ENCODE data around the gene SIL1. TPM values are rescaled to one million over a fixed set of nuclear protein-coding genes. Genes with fewer than 3 reads are reported as not detected.
A peak's percentile ranks its signal among the peaks of the same experiment; 100 is the strongest.
"Not testable (repeated sequence)": the region's sequence is repeated elsewhere in the genome, so short reads cannot be mapped to it uniquely, and the experiment has no call there.

Gene SIL1
- total RNA-seq, 4 donors from 2014 or later: 28.6 to 48.1 (median 36.5) TPM

GRCh38 chr5:139075066-139076050 is 122.8 kb downstream of the SIL1 start:
- WGBS, 2 donors (ENCODE audit: low coverage in 1 of 2): 60 to 81% methylated on average over 5 to 8 of the region's 8 CpGs

GRCh38 chr5:139073956-139074355 is 124.2 kb downstream of the SIL1 start:
- not testable (repeated sequence) for H3K4me3 ChIP-seq, H3K27ac ChIP-seq, ATAC-seq, H3K36me3 ChIP-seq, H3K27me3 ChIP-seq, H3K9me3 ChIP-seq
- H3K4me1 ChIP-seq: peaks cover 0 to 13% (median 0%) of the 10 kb centered on the region in 3 donors
- WGBS, 2 donors (ENCODE audit: low coverage in 1 of 2): 100% methylated on average over 2 of the region's 2 CpGs; no CpG with 5 or more reads in 1 of the 2 donors

More at GRCh38 chr5:139075066-139076050, 122.8 kb downstream of the SIL1 start:
- Histone ChIP-seq H3K4me3 (no peak overlapping the region), H3K27me3 (no peaks in the 10 kb centered on the region), H3K9me3 (no peaks in the 10 kb centered on the region), H3K36me3 (no peaks in the 10 kb centered on the region), H3K4me1 (peaks cover 0 to 17% (median 0%) of the 10 kb centered on the region in 3 donors), H3K27ac (no peak overlapping the region)
- TF ChIP-seq POLR2A (IDR thresholded peaks at IDR 0.05) (no peak), EP300 (IDR thresholded peaks at IDR 0.05) (no peak), POLR2AphosphoS5 (IDR thresholded peaks at IDR 0.05) (no peak), CTCF (IDR thresholded peaks at IDR 0.05) (no peak)
- ATAC-seq: peak; percentile 63

- TF ChIP-seq EP300 (IDR thresholded peaks at IDR 0.05): no peak
- TF ChIP-seq CTCF (IDR thresholded peaks at IDR 0.05): no peak
- no peak for TF ChIP-seq POLR2A (IDR thresholded peaks at IDR 0.05)
- no peak for TF ChIP-seq POLR2AphosphoS5 (IDR thresholded peaks at IDR 0.05)
- no peaks in the 10 kb centered on the region for H3K9me3 ChIP-seq
- H3K4me3 ChIP-seq: no peak overlapping the region
- no peak for ATAC-seq
- H3K4me1 ChIP-seq: peaks cover 0 to 5% (median 0%) of the 10 kb centered on the region in 3 donors
- H3K36me3 ChIP-seq: no peaks in the 10 kb centered on the region
- 86% methylated on average over 1 of the region's 1 CpG; no CpG with 5 or more reads in 1 of the 2 donors for WGBS, 2 donors (ENCODE audit: low coverage in 1 of 2)
- H3K27ac ChIP-seq: no peak overlapping the region
- no peaks in the 10 kb centered on the region for H3K27me3 ChIP-seq
Observed at GRCh38 chr5:139068494-139069151, 129.5 kb downstream of the SIL1 start.

GRCh38 chr5:139068060-139068459 is 130.1 kb downstream of the SIL1 start:
- Histone ChIP-seq H3K4me1 (peaks cover 0 to 5% (median 0%) of the 10 kb centered on the region in 3 donors), H3K9me3 (no peaks in the 10 kb centered on the region), H3K27me3 (no peaks in the 10 kb centered on the region), H3K27ac (no peak overlapping the region), H3K4me3 (no peak overlapping the region), H3K36me3 (no peaks in the 10 kb centered on the region)
- WGBS, 2 donors (ENCODE audit: low coverage in 1 of 2): 92 to 100% methylated on average over 2 of the region's 2 CpGs
- ATAC-seq: no peak
- TF ChIP-seq EP300 (IDR thresholded peaks at IDR 0.05): no peak
- no peak for TF ChIP-seq POLR2AphosphoS5 (IDR thresholded peaks at IDR 0.05)
- no peak for TF ChIP-seq POLR2A (IDR thresholded peaks at IDR 0.05)
- TF ChIP-seq CTCF (IDR thresholded peaks at IDR 0.05): no peak

GRCh38 chr5:139065306-139065705 is 132.9 kb downstream of the SIL1 start:
- no peak overlapping the region for H3K4me3 ChIP-seq

More at GRCh38 chr5:139065306-139065705, 132.9 kb downstream of the SIL1 start:
- TF ChIP-seq EP300 (IDR thresholded peaks at IDR 0.05): no peak
- no peak for TF ChIP-seq POLR2A (IDR thresholded peaks at IDR 0.05)
- TF ChIP-seq CTCF (IDR thresholded peaks at IDR 0.05): no peak
- no peak for TF ChIP-seq POLR2AphosphoS5 (IDR thresholded peaks at IDR 0.05)
- H3K9me3 ChIP-seq: no peaks in the 10 kb centered on the region
- H3K27me3 ChIP-seq: no peaks in the 10 kb centered on the region
- H3K4me1 ChIP-seq: peaks cover 0 to 27% (median 3%) of the 10 kb centered on the region in 3 donors
- no peak overlapping the region for H3K27ac ChIP-seq
- no peak for ATAC-seq
- no peaks in the 10 kb centered on the region for H3K36me3 ChIP-seq

Data from gastroesophageal sphincter (tissue), 4 donors.